ENCODE data around the gene MAP2.
"Not testable (repeated sequence)": the region's sequence is repeated elsewhere in the genome, so short reads cannot be mapped to it uniquely, and the experiment has no call there.

The MAP2 gene

DNA sequence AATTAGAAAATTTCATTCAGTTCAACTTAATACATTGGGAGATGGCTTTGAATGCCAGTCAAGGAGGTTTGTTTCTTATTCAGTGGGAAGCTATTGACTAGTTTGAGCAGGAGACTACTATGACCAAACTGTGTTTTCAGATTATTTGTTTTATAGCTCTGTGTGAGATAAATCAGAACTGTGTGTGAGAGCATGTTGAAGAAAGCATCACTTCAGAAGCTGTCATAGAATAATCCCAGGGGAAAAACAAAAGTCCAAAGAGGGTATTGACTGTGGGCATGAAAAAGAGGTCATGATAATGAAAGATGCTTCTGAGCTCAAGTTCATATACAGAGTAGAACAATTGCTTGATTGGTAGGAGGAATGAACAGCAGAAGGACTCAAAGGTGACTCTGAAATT is 160.6 kb downstream of the MAP2 start:
- H3K4me3 ChIP-seq (ENCODE audit: low read depth, low read length) = no peak overlapping the region

DNA sequence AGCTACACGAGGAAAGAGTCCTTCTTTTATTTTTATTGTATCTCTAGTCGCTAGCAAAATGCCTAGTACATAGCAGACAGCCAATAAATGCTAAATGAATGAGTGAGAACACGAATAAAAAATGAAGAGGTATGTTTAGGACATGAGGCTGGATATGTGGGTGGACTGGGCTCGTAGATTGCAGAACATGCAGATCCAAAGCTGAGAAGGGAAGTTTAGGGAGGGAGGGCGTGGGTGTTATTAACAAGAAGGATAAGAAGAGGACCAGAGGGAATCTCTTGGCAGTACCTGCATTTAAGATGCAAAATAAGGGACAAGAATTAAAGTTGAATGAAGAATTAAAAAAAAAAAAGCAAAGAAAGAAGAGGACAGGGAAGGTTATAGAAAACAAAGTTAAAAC is 161.1 kb downstream of the MAP2 start:
- H3K4me3 ChIP-seq (ENCODE audit: low read depth, low read length) = no peak overlapping the region

DNA sequence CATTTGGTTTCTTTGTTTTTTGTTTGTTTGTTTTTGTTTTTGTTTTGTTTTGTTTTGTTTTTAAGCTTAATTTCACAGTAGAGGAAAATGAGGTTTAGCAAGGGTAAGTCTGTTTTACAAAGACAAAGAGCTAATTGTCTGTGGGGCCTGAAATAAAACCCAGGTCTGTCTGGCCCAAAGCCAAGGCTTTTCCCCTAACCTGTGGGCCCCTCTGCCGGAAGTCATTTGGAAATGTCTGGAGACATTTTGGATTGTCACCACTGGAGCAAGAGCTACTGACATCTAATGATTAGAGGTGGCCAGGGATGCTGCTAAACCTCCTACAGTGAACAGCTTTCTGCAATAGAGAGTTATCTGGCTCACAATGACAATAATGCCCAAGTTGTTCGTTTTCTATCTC is 167.2 kb downstream of the MAP2 start:
- H3K4me3 ChIP-seq (ENCODE audit: low read depth, low read length) = no peak overlapping the region

DNA sequence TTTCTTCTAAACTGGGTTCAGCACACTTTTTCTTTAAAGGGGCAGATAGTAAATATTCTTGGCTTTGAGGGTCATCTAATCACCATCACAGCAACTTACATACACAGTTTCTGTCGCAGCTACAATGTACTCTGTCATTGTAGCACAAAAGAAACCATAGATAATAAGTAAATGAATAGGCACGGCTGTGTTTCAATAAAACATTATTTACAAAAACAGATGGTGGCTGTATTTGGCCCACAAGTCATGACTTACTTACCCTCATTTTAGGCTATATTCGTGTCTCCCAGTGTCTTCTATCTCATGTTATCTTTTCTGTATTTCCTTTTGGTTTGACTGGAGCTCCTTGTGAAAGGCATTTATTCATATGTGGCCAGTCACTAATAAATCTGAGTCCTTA is 168.3 kb downstream of the MAP2 start:
- no peak overlapping the region for H3K4me3 ChIP-seq (ENCODE audit: low read depth, low read length)

DNA sequence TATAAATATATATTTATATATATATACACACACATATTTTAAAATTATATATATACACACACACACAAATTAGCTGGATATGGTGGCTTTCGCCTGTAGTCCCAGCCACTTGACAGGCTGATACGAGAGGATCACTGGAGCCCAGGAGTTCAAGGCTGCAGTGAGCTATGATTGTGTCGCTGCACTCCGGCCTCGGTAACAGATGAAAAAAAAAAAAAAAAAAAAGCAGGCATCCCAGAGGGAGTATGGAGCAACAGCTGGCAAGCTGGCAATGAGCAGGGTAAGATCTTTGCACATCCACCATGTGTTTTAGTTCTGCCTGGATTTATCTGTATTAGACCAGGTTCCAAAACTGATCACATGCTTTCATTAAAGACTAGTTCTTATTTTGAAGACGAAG is 170.1 kb downstream of the MAP2 start:
- no peak overlapping the region for H3K4me3 ChIP-seq (ENCODE audit: low read depth, low read length)

DNA sequence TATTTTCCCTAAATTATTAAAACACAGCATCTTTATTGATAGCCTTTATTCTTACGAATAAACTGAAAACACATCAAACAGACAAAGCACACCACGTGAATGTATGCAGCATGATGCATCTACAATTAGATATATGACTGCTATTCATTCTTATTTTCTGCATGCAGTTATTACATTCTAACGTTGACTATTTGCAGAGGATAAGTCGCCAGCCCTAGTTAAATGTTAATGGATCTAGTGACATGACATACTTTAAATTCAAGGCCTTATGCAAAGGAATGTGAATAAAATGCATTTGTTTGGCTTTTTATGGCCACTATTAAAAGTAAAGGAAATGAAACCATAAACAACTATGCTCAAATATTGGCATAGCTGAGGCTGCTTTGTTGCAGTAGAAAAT is 172.4 kb downstream of the MAP2 start:
- no peak overlapping the region for H3K4me3 ChIP-seq (ENCODE audit: low read depth, low read length)

DNA sequence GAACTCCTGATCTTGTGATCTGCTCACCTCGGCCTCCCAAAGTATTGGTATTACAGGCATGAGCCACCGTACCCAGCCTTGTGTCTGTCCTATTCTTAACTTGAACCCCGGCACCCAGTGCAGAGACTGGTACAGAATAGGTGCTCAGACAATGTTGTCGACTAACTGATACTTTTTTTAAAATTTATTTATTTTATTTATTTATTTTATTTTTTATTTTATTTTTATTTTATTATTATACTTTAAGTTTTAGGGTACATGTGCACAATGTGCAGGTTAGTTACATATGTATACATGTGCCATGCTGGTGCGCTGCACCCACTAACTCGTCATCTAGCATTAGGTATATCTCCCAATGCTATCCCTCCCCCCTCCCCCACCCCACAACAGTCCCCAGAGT is 174.4 kb downstream of the MAP2 start:
- not testable (repeated sequence) for H3K4me3 ChIP-seq (ENCODE audit: low read depth, low read length)

DNA sequence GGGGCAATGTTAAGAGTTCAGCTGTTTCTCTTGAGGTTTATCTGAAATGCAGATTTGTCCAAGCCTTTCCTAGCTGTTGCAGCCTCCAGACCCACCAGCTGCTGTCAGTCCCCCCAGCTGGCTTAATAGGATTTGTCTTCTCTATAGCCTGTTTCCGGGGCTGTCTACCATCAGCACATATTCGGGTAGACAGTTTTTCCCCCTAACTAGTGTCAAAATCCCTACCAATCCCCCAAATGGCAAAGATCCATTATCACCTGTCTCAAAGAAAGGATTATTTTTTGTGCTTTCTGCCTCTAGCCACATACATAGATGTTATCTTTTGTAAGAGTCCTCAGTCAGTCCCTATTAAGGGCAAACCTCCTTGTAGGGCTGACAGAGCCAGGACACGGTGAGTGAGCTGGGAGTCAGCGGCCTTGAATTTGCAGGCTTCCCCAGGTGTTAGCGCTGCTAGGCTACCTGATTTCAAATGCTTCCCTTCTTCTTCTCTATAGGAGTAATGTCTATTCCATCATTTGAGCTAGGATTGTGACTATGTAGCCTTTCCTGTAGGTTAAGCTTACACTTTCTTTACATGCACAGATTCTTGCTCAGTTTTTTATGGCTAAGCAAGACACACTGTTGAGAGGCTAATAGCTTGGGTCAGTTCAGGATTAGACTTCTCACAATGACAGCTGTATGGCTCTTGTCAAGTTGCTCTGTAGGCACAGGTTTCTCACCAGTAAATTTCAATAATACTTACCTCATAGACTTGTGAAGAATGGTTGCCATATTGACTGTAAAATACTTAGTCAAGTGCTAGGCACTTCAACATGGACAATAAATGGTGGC is 176.7 kb downstream of the MAP2 start:
- H3K4me3 ChIP-seq (ENCODE audit: low read depth, low read length) = no peak overlapping the region

DNA sequence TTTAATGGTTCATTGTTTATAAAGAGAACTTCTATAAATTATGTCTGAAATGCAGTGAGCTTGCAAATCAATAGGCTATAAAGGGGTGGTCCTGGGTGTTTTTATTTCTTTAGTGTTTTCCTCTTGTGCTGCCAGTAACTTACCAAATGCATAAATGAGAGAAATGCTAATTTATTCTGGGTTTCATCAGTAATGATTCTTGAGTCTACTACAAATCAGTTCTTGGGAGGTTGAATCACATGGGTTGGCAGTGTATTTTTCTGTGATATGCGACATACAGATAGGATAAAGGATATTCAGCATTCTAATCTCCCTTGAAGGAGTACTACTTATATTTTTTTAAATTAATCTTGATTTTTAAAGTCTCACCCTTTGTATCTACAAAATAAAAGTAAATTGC is 177.7 kb downstream of the MAP2 start:
- no peak overlapping the region for H3K4me3 ChIP-seq (ENCODE audit: low read depth, low read length)

DNA sequence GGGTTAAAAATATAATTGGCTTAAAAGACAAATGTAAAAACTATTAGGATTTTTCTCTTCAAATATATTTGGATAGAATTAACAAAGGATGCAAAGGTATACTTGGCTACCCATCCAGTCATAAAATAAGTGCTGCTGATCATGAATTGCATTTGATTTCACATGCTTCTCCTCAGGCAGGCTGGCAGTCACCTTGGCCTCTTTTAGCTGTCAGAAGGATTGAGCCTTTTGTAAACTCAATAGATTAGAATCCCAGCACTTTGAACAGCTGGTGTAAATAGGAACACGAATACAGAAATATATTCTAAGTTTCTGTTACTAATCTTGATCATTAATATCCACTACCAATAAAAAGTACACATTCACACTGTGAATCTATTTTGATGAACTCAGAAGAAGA is 178.4 kb downstream of the MAP2 start:
- H3K4me3 ChIP-seq (ENCODE audit: low read depth, low read length) = no peak overlapping the region

DNA sequence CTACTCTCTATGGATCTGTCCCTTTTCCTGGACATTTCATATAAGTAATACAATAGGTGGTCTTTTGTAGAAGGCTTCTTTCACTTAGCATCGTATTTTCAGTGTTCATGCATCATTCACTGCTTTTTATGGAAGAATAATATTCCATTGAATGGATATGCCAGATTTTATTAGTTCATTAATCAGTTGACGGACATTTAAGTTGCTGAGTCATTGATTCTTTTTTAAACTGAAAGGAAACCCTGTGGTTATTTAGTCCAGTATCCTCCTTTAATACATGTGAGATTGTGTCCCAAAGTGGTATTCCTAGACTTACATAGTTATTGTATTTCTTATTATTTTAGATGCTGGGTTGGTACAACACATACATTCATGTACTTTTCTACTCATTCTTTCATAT is 185.7 kb downstream of the MAP2 start:
- no peak overlapping the region for H3K4me3 ChIP-seq (ENCODE audit: low read depth, low read length)

DNA sequence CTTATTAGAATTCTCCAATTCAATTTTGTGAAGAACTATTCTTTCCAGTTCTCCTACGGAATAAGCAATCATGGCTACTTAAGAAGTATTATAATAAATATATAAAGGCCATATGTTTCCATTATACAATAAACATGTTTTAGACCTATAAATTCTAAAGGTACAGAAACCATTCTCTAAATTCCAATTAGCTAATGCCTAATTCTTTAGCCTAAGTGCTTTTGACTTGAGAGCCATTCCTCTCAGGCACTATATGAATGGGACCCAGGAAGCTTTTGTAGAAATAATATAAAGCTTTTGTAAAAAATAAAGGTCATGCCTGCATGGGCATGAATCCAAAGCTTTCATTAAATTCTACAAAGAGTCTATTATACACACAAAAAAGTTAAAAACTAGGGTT is 186.8 kb downstream of the MAP2 start:
- H3K4me3 ChIP-seq (ENCODE audit: low read depth, low read length) = no peak overlapping the region

DNA sequence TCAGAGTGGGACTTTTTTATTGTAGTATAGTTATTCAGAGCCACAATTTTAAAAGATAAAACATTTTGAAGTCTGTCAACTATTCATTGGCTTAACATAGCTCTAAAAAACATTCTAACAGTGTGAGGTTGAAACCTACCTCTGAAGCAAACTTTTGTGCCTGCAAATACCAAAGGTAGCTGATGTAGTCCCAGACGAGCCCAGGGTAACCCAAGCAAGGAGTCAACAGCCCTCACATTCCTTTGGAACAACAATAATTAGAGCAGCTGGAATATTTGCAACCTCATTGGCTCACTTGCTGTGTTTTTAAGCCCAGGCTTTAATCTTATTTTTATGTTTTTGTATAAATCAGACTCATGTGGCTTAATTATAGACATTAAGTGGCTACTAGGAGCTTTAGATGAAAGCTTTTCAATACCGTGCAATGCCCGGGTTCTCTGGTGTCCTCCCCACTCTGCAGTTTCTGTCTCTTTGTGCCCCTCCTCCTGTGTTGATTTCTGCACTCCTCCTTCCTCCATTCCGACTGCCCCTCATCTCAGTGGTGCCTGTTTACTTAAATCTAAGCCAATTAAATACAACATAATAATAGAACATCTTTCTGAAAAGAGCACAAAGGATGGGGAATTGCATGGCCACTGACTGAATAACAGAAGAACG is 189.9 kb downstream of the MAP2 start:
- no peak overlapping the region for H3K4me3 ChIP-seq (ENCODE audit: low read depth, low read length)

DNA sequence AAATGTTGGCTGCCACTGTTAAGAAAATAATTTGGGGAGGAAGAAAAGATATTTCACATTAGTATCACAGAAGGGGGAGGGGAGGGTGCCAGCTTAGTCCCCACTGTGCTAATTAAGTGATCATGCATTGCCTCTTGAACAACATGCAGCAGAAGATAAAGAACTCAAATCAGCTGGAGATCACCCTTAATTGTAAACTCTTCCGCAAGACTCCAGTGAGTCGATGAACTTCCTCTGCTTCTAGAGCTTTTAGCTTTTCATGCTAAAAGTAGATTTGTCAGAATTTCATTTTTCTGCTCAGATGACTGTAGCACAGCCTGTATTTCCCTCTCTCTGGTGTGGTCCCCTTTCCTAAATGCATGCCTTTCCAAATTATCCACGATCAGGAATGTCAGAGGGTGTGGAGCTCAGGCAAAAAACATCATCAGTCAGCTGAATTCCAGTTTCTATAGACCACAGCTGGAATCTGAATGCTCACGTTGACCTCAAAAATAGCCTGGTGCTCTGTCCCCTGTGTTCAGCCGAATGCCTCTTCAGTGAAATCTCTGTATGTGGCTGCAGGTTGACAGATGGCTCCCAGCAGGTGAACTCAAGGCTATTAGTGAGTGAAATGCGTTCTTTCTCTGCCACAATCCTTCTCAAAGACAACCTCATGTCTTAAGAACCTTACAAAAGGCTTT is 191.0 kb downstream of the MAP2 start:
- no peak overlapping the region for H3K4me3 ChIP-seq (ENCODE audit: low read depth, low read length)

DNA sequence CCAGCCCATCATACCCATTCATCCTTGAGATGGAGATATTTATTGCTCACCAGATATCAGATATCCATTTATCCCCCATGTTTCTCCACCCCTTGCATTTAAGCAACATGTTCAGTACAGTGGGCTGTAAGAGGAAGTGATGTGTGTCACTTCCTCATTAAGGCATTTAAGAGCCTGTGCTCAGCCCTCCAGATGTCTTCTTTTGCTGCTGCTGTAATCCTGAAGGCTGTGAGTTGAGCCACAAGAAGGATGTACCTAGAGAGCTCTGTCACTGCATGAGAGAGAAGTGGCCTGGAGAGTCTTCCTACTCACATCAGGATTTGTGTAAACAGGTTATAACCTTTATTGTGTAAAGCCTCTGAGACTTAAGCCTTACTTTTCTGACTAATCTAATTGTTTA is 195.9 kb downstream of the MAP2 start:
- no peak overlapping the region for H3K4me3 ChIP-seq (ENCODE audit: low read depth, low read length)

DNA sequence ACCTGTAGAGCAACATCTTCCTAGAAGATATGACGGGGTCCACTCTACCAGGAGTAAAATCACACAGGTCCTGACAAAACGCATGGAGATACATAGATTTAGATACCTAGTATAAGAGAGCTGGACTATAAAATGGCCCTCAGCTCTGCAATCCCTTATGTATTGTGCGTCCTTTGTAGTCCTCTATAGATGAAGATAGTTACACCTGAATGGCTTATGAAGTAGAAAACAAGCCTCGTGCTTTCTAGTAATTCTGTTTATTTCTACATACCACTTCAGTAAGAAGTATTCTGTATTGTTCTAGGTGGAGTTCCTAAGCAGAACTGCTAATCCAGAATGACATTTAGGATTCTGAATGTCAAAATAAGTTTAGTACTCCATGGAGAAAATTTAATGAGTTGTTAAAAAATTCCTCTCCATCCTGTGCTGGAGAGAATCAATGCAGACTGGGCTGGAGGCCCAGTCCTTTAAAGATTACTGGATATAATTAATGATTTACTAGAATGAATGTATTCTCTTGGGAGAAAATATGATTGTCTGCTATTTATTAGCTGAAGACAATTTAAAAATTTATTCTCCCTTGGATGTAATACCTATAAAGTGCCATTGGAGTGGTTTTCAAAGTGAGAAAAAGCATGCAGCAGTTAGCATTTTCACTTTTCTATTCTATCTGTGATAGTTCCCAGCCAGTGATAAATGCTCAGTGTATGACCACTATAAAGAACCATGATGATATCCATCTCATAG is 200.5 kb downstream of the MAP2 start:
- H3K4me3 ChIP-seq (ENCODE audit: low read depth, low read length) = no peak overlapping the region

DNA sequence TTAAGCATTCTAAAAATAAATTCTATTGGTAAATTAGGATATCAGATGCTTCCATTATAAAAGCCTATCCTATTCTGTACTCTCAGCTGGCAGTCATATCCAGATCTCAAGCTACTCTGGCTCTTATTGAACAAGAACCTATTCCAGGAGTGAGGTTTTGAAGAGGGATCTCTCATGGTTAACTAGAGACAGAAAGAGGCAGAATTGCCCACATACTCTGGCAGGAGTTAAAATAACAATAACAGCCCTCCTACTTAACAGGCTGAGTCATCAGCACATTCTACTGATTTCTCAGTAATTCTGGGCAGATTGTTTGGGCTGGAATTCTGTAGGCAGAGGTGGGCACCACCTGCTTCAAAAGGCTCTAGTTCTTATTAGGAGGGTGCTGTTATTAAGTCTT is 205.8 kb downstream of the MAP2 start:
- H3K4me3 ChIP-seq (ENCODE audit: low read depth, low read length) = no peak overlapping the region

DNA sequence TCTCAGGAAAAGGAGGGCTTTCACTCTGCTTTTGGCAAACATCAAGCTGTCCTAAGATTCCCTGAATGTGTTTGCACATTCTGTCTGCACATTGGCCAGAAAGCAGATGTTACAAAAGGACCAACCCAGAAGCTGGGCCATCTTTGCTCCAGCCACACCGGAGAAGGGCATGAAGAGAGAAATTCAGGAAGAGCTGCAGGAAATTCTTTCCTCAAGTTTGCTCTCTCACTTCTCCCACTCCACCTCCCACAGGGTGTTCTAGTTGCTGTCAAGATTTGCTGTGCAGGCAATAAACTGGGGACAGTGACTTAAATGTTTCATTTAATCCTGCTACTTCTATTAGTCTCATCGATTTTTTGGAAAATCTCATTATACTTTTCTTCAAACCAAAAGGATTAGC is 210.1 kb downstream of the MAP2 start:
- H3K4me3 ChIP-seq (ENCODE audit: low read depth, low read length) = no peak overlapping the region

DNA sequence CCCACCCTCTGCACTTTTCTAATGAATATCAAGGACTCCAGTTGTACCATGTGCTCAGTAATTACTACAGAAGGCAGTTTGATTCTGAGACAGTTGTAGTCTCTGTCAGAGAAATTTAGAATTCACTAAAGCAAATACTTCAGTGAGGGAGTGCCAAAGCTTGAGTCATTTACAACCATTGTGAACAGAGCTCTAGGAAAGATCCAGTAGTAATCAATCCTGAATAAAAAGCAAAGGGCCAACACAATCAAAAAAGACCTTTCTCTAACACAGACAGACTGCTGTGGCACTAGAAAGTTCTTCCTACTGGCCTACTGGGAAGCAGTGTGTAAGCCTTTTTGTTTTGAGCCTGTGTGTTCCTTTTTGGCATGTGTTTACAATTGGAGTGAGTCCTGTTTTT is 212.2 kb downstream of the MAP2 start:
- no peak overlapping the region for H3K4me3 ChIP-seq (ENCODE audit: low read depth, low read length)

DNA sequence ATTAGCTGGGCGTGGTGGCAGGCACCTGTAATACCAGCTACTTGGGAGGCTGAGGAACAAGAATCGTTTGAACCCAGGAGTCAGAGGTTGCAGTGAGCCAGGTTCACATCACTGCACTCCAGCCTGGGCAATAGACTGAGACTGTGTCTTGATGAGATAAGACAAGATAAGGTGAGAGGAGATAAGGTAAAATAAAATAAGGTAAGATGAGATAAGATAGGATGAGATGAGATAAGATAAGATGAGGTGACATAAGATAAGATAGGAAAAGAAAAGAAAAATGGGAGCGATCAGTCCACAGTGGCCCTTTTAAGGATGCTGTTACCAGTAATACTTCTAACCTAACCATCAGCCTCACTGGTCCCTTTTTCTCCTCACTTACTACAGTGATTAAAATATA is 213.4 kb downstream of the MAP2 start:
- no peak overlapping the region for H3K4me3 ChIP-seq (ENCODE audit: low read depth, low read length)

DNA sequence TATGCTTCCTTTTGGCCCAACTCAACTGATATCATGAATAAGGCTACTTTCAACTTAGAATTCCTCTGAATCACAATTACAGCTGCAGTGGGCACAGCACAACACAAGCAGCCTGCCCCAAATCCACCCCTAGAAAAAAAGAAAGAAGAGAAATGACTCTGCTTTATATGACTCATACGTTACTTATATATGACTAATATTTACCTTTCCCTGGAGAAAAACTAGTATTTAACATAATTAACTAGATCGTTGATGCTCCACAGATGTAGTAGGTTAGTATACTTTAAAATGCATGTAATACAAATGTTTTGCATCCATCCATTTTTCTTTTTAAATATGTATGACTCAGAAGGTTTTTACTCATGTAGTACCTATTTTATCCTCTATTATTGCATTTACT is 214.5 kb downstream of the MAP2 start:
- no peak overlapping the region for H3K4me3 ChIP-seq (ENCODE audit: low read depth, low read length)

DNA sequence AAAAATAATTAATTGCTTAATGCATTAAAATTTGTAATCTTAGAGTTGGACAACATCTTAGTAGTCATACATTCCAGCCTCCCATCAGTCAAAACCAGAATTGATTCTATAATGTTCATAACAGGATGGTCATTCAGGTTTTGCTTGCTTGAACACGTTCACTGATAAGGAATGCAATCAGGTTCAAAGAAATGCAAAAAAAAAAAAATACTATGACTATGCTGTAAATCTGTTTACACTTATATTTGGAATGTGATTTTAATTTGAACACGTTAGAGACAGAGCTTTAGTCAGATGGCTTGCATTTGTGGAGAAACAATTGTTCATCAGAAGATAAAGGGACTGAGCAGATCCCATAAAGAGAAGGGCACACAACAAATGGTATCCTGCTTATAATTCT is 216.5 kb downstream of the MAP2 start:
- no peak overlapping the region for H3K4me3 ChIP-seq (ENCODE audit: low read depth, low read length)

Data from iPS-11a (cell line).